Activated gamma-delta T cell treated with anti-CD3 and anti-CD28 coated beads, Interleukin-2, amount 50 U/mL, for 16 hours (primary cell): Measurements from ENCODE around the gene GAL3ST2.
"Not testable (repeated sequence)": the region's sequence is repeated elsewhere in the genome, so short reads cannot be mapped to it uniquely, and the experiment has no call there.

Experiments
- DNase-seq: peaks from one replicate; pipeline ENCODE4 v3.0.0-alpha.2; 2020; ENCODE audit warnings: low read depth

GAL3ST2 gene

GRCh38 chr2:241768850-241769249, 7.8 kb upstream of the GAL3ST2 start:
- DNase-seq = no peak

GRCh38 chr2:241769819-241770184, 6.8 kb upstream of the GAL3ST2 start:
- no peak for DNase-seq

GRCh38 chr2:241770185-241770935, 6.3 kb upstream of the GAL3ST2 start:
- no peak for DNase-seq

GRCh38 chr2:241770936-241771285, 5.7 kb upstream of the GAL3ST2 start:
- no peak for DNase-seq

GRCh38 chr2:241771286-241772062, 5.1 kb upstream of the GAL3ST2 start:
- no peak for DNase-seq

GRCh38 chr2:241772063-241772499, 4.5 kb upstream of the GAL3ST2 start:
- DNase-seq = no peak

- DNase-seq = no peak
Measured at GRCh38 chr2:241773511-241774418, 2.9 kb upstream of the GAL3ST2 start.

- DNase-seq = no peak
Measured at GRCh38 chr2:241774419-241775222, 2.0 kb upstream of the GAL3ST2 start.

- no peak for DNase-seq
Measured at GRCh38 chr2:241775223-241776177, 1.1 kb upstream of the GAL3ST2 start.

- DNase-seq = no peak
Measured at GRCh38 chr2:241777170-241777685, 606 bp downstream of the GAL3ST2 start.

GRCh38 chr2:241777686-241778627, 1.3 kb downstream of the GAL3ST2 start:
- DNase-seq = no peak

GRCh38 chr2:241780939-241781569, 4.4 kb downstream of the GAL3ST2 start:
- no peak for DNase-seq

GRCh38 chr2:241782053-241782452, 5.4 kb downstream of the GAL3ST2 start:
- DNase-seq = not testable (repeated sequence)

GRCh38 chr2:241788135-241788534, 11.5 kb downstream of the GAL3ST2 start:
- no peak for DNase-seq

GRCh38 chr2:241788572-241788971, 11.9 kb downstream of the GAL3ST2 start:
- DNase-seq = no peak

GRCh38 chr2:241791385-241791784, 14.8 kb downstream of the GAL3ST2 start:
- not testable (repeated sequence) for DNase-seq

GRCh38 chr2:241793385-241793784, 16.8 kb downstream of the GAL3ST2 start:
- DNase-seq = no peak

- DNase-seq = no peak
Measured at GRCh38 chr2:241794250-241794823, 17.7 kb downstream of the GAL3ST2 start.
